Activated T-cell treated with anti-CD3 and anti-CD28 coated beads for 4 hours (primary cell): ENCODE data around the gene VMAC.

Source experiments
- DNase-seq: peaks from one replicate; pipeline ENCODE4 v3.0.0-alpha.2; 2020

VMAC gene

DNA sequence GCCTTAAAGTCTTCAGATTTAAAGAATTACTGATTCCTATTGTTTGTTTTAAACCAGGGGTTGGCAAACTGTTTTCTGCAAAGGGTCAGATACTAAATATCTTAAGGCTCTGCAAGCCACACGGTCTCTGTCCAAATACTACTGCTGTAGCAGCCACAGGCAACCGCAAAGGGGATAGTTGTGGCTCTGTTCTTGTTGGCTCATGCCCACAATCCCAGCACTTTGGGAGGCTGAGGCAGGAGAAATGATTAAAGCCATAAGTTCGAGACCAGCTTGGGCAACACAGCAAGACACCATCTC is 50.9 kb downstream of the VMAC start:
- DNase-seq = no peak

DNA sequence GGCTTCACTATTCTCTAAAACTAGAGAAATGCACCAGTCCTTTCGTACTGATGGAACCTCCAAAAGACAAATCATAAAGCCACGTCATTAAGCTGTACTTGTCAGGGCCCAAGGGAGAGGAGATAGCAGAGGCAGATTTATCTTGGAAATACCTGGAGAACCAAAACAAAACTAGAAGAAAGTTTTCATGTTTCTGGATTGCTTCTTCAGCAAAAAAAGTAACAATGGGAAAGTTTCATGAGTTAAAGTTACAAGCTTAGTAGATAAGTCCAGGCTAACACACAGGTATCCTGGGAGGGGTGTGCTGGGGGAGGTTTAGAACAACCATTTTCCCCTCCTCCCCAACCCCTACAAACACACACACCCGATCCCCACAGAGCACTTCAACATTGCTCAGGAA is 51.7 kb downstream of the VMAC start:
- DNase-seq = no peak

DNA sequence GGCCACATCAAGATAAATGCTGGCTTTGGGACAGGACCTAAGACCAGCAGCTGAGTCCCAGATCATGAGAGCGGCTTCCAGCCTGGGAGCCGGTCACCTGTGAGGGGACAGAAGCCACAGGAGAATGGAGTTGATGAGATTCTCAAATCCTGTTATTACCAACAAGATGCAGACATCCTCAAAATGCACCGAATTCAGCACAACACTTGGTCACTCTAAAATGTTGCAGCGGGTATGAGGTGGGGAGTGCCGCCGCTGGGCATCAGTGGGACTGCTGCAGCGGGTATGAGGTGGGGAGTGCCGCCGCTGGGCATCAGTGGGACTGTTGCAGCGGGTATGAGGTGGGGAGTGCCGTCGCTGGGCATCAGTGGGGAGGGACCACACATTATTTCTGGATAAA is 52.1 kb downstream of the VMAC start:
- DNase-seq = no peak

GRCh38 chr19:5957170-5957569 is 52.5 kb downstream of the VMAC start:
- no peak for DNase-seq

DNA sequence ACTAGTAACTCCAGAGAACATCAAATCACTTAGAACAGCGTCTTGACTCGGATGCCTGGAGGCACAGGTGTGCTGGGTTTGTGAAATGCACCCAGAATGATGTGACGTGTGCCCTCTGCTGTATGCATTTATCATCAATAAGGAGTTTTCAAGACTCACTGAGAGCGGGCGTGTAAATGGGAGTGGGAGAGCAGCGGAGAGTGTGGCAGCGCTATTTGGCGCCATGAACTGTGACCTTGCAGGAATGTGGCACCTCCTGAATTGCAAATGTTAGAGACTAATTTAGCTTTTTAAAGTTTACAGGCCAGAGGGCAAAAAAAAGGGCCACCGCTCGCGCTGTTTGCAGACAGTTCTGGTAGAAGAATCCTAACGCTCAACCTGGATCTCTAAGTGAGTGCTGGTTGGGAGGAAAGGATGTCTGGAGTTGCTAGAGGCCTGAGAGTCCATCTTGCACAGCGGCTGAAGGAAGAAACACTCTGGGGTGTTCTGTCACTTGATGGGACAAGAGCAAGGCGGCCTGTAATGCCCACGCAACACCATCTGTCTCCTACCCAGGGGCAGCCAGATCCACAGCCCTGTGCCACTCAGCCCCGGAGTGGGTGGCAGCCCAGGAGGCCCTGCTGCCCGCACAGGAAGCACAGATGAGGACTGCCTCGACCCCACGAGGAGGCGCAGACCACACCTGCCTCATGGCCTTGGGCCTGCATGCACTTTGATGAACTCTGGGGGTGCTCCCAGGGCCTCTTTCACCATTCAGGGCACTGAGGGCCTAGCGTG is 53.6 kb downstream of the VMAC start:
- no peak for DNase-seq

DNA sequence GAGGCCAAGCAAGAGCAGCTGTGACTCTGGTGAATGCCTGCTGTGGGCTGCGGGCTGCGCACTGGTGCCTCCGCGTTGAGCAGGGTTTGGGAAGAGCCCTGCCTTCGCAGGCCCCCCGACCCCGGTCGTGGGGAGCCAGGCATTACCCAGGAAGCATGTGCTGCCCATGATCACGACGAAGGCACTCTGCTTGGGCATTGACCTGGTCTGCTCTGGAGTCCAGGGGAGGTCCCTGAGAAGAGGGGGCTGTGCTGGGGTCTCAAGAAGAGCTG is 54.1 kb downstream of the VMAC start:
- no peak for DNase-seq

- DNase-seq = no peak
Observed at GRCh38 chr19:5959260-5960004, 54.8 kb downstream of the VMAC start.
